GM19438 (cell line): ENCODE results near the gene KIAA0586.
"Not testable (repeated sequence)": the region's sequence is repeated elsewhere in the genome, so short reads cannot be mapped to it uniquely, and the experiment has no call there.

Experiments
- ATAC-seq: cut with Tn5 transposase; IDR thresholded peaks from one replicate; pipeline ENCODE4 v1.9.1; 2021; ENCODE audit warnings: low read depth; ENCODE audit not compliant: unreplicated experiment

Gene KIAA0586

DNA sequence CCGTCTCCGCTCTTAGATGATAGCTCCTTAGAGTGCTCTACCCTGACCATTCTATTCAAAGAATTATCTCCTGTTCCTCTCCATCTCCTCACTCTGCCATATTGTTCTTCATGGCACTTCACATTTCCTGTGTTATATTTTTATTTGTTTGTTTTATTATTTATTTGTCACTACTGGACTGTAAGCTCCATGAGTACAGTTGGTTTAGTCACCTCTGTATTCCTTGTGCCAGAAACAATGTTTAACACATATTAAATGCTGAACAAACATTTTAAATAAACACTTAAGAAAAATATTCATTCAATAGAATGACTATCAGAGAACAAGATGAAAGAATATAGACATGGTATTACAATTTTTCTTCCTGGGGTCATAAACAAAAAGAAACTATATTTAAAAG is 35.6 kb downstream of the KIAA0586 start:
- no peak for ATAC-seq

DNA sequence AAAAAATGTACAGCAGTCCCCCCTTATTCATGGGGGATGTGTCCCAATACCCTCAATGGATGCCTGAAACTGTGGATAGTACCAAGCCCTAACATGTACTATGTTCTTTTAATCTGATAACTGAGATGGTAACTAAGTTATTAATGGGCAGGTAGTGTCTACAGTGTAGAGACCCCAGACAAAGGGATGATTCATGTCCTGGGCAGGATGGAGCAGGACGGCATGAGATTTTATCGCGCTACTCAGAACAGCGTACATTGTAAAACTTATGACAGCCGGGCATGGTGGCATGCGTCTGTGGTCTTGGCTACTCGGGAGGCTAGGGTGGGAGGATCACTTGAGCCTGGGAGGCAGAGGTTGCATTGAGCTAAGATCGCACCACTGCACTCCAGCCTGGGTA is 37.1 kb downstream of the KIAA0586 start:
- ATAC-seq, result no peak

DNA sequence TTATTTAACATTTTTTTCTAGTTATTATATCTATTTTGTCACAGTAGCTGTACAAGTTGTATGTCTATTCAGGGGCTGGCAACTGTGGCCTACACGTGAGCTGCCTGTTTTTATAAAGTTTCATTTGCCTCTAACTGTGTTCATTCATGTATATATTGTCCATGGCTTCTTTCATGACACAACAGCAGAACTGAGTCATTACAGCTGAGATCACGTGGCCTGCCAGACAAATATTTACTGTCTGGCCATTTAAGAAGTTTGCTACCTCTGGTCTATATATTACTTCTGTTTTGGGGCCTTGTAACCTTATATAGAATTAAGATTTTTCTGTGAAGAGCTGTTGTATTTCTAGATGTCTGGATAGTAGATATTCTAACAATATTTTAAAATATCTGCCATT is 37.9 kb downstream of the KIAA0586 start:
- ATAC-seq, result no peak

DNA sequence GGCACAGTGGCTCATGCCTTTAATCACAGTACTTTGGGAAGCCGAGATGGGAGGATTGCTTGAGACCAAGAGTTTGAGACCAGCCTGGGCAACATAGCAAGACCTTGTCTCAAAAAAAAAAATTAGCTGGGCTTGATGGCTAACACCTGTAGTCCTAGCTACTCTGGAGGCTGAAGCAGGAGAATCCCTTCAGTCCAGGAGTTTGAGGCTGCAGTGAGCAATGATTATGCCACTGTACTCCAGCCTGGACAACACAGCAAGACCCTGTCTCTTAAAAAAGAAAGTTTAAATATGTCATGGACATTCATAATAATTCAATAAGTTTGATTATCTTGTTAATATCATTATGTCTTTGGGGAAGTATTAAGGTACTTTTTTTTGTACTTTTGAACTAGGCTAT is 38.9 kb downstream of the KIAA0586 start:
- ATAC-seq, result no peak

DNA sequence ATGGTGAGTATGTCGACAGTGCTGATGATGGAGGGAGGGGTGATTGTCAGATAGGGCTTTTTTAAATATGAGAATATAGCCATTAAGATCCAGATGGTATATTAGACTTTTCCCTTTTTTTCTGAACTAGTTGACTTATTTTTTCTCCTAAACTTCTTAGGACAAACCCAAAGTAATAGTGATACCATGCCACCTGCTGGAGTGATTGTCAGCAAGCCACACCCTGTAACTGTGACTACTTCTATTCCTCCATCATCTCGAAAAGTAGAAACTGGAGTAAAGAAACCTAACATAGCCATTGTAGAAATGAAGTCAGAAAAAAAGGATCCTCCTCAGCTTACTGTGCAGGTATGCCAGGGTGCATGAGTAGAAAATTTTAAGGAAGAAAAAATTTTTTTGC is 40.1 kb downstream of the KIAA0586 start:
- no peak for ATAC-seq

DNA sequence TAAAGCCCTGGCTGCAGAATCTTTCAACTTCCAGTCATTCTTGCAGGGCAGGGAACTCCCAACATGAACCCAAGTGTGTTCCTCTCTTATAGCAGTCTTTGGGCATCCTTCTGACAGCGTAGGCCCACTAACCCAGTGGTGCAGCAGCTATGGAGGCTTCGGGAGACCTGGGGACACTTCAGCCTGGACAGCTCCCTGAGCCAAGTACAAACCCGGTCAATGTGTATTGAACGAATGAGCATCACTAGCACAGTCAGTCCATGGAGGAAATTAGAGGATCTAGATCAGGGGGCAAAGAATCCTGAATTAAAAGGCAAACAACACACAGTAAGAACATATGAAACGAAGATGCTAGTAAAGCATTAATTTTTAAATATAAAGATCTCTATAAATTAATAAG is 41.8 kb downstream of the KIAA0586 start:
- no peak for ATAC-seq

DNA sequence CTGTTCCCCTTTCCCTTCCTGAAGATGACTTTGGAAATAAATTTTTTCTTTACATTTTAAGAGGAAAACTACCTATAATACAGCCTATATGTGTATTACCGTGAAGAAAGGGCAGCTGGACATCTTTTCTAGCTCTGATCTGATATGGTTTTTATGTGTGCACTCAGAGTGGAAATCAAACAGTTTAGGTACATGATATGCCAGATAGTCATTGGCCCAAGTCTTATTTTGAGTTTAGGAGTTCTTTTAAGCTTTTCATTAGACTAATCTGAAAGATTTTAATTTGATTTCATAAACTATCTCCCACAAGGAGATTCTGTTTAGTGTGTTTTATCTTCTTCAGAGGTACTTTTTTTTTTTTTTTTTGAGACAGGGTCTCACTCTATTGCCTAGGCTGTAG is 48.8 kb downstream of the KIAA0586 start:
- no peak for ATAC-seq

DNA sequence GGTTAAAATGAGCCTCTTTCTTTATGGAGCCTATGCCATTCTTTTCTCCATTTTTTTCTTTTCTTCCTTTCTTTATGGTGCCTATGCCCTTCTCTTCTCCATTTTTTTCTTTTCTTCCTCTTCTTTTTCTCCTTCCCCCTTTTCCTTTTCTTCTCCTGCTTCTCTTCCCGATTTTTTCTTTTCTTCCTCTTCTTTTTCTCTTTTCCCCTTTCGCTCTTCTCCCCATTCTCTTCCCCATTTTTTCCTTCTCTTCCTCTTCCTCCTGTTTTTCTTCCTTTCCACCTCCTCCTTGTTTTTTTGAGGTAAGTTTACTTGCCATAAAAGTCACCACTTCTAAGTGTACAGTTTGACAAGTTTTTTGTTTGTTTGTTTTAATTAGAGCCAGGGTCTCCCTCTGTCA is 50.1 kb downstream of the KIAA0586 start:
- ATAC-seq, result no peak

DNA sequence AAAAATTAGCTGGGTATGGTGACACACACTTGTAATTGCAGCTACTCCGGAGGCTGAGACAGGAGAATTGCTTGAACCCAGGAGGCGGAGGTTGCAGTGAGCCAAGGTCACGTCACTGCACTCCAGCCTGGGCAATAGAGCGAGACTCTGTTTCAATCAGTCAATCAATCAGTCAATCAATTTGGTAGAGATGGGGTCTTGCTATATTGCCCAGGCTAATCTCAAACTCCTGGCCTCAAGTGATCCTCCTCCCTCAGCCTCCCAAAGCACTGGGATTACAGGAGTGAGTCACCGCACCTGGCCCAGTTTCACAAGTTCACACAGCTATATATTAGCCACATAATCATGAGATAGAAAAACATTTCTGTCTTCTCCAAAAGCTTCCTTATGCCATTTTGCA is 50.8 kb downstream of the KIAA0586 start:
- ATAC-seq, result not testable (repeated sequence)

DNA sequence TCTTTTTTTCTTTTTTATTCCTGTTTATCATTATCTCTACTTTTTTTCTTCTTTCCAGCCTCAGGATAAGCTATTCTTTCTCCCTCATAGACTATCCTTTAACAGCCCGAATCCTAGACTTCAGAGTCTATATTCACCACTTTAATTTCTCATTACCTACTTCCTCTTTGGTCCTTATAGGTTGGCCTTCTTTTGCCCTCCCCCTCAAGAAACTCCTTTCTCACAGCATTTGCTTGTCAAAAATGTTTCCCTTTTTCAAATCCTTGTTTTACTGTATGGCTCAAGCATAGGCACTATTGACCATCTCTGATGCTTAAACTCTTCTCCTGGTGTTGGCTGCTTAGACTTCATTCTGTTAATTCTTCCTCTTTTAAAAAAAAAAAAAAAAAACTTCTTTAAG is 52.5 kb downstream of the KIAA0586 start:
- no peak for ATAC-seq

DNA sequence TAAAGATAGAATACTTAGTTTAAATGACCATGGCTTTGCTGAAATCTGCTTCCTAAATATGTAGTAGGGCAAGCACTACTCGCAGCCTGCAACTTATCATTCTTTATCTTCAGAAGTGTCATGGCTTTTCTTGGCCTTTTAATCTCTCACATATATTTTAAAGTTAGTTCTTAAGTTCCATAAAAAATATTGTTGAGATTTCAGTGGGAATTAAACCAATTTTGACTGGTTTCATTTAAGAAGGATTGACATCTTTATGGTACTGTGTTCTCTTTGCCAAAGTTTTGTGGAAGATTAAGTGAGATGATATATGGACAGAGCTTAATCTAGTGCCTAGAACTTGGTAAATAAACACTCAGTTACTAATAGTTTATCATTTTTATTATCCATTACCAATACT is 56.7 kb downstream of the KIAA0586 start:
- no peak for ATAC-seq

DNA sequence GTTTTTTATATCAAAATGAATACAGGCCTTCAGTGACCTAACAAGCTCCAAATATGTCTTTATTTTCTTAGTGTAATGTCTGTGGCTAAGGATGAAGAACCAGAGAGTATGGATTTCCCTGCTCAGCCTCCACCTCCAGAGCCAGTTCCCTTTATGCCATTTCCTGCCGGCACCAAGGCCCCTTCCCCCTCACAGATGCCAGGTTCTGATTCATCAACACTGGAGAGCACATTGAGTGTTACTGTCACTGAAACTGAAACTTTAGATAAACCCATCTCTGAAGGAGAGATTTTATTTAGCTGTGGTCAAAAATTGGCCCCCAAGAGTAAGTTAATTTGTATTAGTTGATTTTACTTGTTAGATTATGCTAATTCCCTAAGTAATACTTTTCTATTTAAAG is 61.0 kb downstream of the KIAA0586 start:
- no peak for ATAC-seq

DNA sequence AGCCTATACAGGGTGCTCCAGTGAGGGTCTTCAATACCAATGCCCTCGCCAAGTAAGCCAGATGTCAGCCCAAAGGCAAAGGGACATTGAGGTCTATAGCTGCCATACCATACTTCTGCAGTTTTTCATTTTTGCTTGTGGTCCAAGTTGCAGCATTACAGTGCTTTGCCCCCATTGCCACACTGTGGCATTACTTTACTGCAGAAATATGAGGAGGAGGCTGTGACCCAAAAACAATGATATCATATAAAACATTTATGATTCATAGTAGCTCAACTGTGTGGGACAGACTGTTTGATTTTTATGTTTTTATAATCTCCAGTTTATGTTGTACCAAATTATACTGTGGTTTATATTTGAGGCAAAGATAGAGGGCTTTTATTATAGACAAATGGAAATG is 64.1 kb downstream of the KIAA0586 start:
- no peak for ATAC-seq

DNA sequence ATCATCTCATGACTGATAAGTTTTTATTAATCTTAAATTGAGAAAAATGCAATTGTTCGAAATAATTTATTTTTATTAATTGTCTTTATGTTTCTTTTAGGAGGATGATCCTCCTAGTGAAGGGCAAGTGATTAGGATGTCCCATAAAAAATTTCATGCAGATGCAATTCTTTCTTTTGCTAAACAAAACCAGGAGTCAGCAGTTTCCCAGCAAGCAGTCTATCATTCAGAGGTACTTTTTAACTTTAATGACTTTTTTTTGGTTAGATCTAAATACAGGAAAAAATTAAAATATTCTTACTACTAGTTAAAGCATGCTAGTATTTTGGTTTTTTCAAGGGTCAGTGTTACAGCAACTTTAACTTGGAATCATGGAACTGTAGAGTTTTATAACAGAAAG is 64.5 kb downstream of the KIAA0586 start:
- ATAC-seq, result no peak

DNA sequence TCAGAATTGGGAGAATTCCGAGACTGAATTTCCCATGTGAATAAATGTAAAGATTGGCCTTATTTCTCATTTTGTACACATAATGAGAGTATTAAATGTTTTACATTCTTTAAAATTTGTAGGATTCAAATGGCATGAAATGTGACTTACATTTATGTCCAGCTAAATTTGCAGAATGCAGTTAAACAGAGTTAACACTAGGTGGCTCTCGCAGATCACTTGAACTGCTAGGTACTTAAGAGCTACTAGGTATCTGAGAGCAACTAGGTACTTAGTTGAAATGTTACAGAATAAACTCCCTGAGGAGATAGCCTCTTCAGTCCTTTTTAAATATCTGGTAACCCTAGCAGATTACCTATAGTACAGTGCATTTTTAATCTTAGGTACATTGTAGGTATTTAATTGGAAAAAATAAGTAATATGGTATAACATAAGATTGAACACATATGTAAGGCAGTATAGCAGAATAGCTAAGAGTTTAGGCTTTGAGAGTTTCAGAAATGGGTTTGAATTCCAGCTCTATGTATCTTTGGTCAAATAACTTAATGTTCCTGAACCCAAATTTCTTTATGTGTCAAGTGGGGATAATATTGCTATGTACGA is 73.8 kb downstream of the KIAA0586 start:
- no peak for ATAC-seq

DNA sequence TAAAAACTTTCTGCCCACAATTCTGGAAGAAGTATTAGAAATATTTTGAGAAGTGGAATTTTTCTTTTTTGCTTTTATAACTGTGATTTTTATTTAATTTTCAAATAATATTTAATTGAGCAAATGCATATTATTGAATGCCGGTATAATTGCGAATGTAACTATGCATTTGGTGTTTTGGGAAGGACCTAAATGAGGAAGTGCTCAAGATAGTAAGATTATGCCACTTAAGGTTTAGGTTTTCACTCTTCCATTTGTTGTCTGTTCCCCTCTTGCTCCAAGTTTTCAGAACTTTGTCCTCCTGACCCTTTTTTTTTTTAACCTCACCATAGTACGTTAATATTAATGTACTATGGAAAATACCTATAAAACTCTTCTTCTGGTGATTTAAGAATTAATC is 85.8 kb downstream of the KIAA0586 start:
- no peak for ATAC-seq

DNA sequence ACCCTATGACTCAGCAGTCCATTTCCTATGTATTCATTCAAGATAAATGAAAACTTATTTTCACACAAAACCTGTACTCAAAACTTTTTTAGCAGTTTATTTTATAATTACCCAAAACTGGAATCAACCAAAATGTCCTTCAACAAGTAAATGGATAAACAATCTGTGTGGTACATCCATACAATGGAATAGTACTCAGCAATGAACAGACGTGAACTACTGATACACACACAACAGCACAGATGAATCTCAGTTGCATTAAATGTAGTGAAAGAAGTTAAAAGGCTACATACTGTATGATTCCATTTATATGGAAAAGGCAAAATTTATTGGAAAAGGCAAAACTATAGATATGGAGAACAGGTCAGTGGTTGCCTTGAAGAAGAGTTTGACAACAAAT is 90.1 kb downstream of the KIAA0586 start:
- ATAC-seq, result no peak

DNA sequence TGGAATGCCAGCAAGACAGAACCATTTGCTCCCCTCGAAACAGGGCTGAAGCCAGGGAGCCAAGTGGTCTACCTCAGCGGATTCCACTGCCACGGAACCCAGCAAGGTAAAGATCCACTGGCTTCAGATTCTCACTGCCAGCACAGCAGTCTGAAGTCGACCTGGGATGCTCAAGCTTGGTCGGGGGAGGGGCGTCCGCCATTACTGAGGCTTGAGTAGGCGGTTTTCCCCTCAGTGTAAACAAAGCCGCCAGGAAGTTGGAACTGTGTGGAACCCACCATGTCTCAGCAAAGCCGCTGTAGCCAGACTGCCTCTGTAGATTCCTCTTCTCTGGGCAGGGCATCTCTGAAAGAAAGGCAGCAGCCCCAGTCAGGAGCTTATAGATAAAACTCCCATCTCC is 98.2 kb downstream of the KIAA0586 start:
- ATAC-seq, result not testable (repeated sequence)

DNA sequence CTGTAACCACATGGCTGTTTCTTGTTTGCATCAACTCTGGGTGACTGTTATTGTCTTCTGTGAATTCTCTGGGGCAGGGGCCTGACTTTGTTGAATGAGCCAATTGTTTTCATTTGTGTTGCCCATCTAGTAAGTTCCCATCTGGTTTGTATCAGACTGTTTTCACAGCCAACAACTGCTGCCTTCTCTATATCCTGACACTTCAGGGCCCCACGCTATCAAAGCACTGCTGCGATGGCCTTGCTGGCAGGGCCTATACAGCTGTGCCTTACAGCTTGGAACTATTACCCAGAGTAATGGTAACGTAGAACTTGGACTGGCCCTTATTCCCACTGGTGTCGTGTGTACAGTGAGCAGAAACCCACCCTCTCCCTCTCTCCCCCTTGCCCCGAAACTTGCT is 105.9 kb downstream of the KIAA0586 start:
- ATAC-seq, result no peak

DNA sequence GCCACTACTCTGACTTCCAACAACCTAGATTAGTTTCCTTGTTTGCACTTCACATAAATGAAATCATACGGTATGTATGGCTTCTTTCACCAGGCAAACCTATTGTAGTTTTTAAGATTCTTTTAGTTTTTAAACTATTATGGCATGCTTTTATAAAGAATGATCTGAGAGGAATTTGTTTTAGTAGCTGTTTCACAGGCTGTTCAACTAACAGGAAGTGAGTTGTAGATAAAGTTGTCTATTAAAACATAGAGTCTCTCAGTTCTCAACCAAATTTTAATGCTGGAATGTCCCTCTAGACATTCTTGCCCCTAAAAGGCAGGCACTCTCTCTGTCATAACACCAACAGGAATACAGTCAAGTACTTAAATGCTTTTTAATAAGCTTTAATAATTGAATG is 107.5 kb downstream of the KIAA0586 start:
- no peak for ATAC-seq

DNA sequence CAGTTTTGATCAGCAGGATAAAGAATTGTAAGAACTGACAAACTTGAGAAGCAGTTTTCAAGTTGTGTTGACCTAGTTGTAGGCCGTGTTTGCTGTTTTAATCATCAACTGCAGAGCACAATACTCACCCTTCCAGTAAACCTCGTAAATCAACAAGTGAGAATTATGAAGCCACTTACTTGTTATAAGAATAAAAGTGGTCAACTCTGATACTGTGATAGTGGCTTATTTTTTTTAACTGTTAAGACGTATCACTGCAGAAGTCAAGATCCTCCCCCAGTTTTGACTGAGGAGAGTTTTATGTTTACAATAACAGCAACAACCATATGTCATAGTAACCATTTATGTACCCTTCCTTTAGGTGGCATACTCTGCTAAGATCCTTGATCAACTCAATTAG is 109.5 kb downstream of the KIAA0586 start:
- no peak for ATAC-seq

DNA sequence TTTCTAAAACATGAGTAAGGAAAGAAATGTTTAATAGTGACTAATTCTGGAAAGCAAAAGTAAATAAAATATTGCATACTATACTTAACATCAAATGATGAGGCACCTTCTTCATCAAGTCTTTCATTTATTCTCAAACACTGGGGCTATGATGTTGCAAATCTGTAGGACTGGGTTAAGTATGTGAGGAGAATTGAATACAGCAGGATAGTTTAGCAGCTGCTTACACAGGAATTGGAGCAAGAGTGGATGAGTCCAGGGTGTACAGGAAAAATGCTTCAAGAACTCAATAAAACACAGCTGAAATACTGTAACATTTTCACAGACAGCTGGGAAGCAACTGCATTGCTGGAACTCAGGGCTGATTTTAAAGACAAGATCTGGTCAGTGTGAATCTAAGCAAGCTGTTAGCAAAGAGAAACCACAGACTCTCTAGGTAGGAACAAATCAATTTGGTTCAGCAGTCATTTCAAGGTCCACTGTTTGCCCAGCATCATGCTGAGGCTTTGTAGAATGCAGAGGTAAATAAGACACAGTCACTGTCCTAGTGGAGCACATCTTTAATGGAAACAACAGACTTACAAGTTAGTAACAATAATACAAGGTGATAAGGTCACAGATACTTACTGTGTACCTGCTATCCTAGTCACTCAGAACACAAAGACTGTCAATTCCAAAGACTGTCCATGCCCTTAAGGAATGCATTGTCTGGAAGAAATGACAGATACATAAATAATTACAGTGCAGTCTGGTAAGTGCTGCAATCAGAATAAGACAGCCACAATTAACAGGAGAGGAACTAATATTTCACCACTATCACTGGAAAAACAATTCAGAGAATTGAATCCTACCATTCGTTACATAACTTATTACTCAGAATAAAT is 113.5 kb downstream of the KIAA0586 start:
- ATAC-seq, result no peak
